HG02588 (cell line): ENCODE measurements around the gene RGS17.
"Not testable (repeated sequence)": the region's sequence is repeated elsewhere in the genome, so short reads cannot be mapped to it uniquely, and the experiment has no call there.

ENCODE experiments used
- ATAC-seq: cut with Tn5 transposase; IDR thresholded peaks from one replicate; pipeline ENCODE4 v1.9.1; 2021; ENCODE audit warnings: mild to moderate bottlenecking, moderate library complexity; ENCODE audit not compliant: unreplicated experiment

The RGS17 gene

GRCh38 chr6:153125032-153125431 is 6.0 kb downstream of the RGS17 start:
- no peak for ATAC-seq

GRCh38 chr6:153123801-153124200 is 7.3 kb downstream of the RGS17 start:
- ATAC-seq, result peak; percentile 44

GRCh38 chr6:153121311-153121710 is 9.8 kb downstream of the RGS17 start:
- no peak for ATAC-seq

DNA sequence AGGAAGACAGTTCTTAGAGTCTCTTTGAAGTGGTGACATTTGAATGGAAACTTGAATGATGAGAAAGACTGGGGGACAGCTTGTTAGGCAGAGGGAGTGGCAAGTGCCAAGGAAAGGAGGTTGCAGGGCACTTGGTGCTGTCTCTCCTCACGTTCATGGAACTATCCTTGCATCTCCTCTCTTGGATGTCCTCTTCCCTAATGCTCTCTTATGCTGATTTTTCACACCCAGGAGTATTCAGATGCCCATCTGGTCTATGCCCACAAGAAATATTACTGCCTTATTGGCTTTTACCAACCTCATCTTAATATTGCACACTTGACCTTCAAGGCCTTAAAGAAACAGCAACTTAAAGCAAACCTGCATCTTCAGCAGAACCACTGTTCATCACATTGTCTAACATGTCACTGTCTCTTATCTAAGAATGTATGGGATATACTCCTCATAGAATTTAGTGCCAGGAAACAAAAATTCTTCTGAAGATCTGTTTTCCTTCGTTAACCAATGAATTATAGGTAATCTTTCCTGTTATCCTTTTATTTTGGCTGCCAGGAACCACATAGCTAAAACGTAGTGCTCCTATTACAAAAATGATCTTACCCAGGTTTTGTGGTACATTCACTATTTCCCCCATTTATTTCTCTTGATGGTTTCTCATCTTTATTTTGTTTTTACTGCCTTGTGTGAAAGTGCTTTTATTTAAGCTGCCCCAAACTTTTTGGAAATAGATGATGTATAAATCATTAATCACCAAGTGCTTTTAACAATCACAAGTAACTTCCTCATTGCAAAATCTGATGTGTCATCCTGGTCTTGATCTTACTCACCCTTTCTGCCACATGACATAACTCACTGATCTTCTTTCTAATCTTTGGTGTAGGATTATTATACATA is 12.8 kb downstream of the RGS17 start:
- peak; percentile 99 for ATAC-seq

DNA sequence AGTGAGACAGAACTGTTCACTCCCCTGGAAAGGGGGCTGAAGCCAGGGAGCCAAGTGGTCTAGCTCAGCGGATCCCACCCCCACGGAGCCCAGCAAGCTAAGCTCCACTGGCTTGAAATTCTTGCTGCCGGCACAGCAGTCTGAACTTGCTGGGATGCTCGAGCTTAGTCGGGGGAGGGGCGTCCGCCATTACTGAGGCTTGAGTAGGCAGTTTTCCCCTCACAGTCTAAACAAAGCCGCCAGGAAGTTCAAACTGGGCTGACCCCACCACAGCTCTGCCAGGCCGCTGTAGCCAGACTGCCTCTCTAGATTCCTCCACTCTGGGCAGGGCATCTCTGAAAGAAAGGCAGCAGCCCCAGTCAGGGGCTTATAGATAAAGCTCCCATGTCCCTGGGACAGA is 20.0 kb downstream of the RGS17 start:
- not testable (repeated sequence) for ATAC-seq

GRCh38 chr6:153110612-153111011 is 20.5 kb downstream of the RGS17 start:
- not testable (repeated sequence) for ATAC-seq

DNA sequence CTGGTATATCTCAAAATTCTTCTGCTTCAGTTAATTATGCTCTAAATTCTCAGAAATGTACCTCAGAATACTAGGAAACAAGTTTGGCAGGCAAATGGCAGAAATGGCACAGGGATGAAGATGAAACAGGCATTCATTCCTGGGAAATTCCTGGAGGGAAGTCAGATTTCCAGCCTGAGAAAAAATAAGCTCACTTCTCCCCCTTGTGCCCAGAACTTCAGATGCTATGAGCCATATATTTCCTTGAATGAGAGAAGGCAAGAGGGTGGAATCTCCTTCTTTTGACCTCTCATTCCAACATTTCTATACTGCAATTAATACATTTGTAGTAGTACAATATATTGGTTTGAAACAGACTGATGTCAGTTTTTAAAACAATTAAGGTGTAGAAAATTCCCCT is 22.8 kb downstream of the RGS17 start:
- ATAC-seq, result no peak

- ATAC-seq, result no peak
Observed at GRCh38 chr6:153106021-153106420, 25.1 kb downstream of the RGS17 start.

GRCh38 chr6:153104220-153104619 is 26.9 kb downstream of the RGS17 start:
- ATAC-seq, result no peak

- ATAC-seq, result no peak
Observed at GRCh38 chr6:153103319-153103655, 27.8 kb downstream of the RGS17 start.

- ATAC-seq, result no peak
Observed at GRCh38 chr6:153102605-153103318, 28.3 kb downstream of the RGS17 start.

- no peak for ATAC-seq
Observed at GRCh38 chr6:153101461-153101860, 29.6 kb downstream of the RGS17 start.

DNA sequence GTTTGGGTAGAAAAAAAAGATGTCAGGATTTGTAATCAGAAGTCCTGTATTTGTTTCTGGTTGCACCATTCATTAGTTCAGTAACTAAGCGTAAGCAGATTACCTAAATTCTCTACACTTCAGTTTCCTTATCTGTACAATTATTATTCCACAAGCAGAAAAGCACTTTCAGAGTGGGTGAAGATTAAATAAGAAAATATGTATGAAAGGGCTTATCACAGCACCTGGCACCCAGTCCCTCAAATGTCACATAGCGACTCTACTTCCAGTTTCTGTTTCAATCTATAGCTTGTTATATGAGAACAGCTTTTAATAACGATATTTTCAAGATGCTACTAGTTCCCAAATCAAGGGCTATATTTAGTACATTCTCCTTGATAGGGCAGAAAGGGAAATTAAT is 31.4 kb downstream of the RGS17 start:
- peak; percentile 73 for ATAC-seq

GRCh38 chr6:153096792-153097191 is 34.3 kb downstream of the RGS17 start:
- no peak for ATAC-seq

DNA sequence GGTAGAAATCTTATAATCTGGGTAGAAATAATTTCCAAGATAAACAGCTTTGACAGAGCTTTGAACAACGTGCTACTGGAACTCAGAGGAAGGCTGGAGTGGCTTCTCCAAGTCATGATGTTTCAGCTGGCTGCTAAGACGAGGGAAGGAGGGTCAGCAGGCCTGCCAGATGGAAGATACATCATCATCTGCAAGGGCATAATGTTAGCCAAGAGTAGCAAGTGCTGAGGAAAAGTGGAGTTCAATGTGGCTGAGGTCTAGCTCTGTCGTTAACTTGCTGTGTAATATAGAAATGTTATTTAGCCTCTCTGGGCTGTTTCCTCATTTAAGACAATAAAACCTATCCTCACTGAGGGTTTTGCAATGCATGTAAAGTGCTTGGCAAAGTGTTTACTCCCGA is 35.1 kb downstream of the RGS17 start:
- ATAC-seq, result no peak

- peak; percentile 86 for ATAC-seq
Observed at GRCh38 chr6:153092082-153093013, 38.7 kb downstream of the RGS17 start.

GRCh38 chr6:153090241-153090930 is 40.7 kb downstream of the RGS17 start:
- ATAC-seq, result no peak

GRCh38 chr6:153088796-153089195 is 42.3 kb downstream of the RGS17 start:
- ATAC-seq, result no peak

- ATAC-seq, result no peak
Observed at GRCh38 chr6:153087436-153087835, 43.6 kb downstream of the RGS17 start.

GRCh38 chr6:153086225-153086990 is 44.7 kb downstream of the RGS17 start:
- no peak for ATAC-seq
